Effector CD8-positive, alpha-beta T cell (primary cell): ENCODE measurements around the gene MAGI2.

Experiments used
- DNase-seq: peaks from one replicate; lab custom pipeline; 2025; lab: John Stamatoyannopoulos, UW

MAGI2 gene

DNA sequence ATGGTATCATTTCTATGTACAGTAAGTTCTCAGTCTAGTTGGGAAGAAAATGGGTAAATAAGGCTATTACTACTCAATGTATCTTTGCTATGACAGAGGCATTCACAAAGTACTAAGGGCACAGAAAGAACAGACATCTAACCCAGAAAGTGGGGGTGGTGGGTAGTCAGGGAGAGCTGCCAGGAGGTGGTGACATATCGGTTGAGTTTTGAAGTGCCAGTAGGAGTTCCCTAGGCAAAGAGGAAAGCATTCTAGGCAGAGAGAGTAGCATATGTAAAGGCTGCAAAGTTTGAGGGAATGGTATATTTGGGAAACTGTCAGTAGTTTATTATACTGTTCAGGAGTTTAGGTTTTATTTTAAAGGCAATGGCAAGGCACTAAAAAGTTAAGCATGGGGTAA, 1372.1 kb downstream of the MAGI2 start:
- DNase-seq: no peak

DNA sequence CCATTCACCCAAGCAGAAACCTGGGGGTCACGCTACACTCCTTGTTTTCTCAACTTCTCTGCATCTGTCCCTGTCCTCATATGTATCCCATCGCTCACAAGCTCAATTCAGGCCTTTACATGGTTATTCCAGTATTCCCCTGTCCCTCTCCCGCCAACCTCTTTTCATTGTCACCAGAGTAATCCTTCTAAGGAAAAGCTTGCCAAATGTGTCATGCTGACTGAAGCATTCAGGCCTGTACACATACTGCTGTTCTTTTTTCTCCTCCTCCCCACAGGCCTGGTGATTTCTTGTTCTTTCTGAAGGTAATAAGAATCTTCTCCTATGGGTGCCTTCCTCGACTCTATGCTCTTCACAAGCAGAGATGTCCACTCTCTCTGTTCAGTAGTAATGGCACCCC, 1372.7 kb downstream of the MAGI2 start:
- DNase-seq: no peak

DNA sequence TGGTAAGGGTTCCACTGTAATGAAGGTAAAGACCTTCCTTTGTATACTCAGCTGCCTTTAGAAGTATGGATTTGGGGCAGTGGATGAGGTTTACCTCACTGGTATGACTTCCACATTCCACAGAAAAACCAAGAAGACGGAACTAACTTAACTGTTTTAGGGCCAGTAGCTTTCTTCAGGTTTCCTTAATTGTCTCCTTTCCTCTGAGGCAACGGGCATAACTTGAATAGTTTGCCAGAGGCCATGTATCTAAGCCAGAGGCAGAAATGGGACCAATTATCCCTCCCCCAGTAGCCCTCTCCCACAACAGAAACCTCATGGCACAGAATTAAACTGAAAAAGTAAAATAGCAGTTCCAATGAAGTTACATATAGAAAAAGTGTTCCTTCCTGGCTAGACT, 1373.2 kb downstream of the MAGI2 start:
- DNase-seq: no peak

DNA sequence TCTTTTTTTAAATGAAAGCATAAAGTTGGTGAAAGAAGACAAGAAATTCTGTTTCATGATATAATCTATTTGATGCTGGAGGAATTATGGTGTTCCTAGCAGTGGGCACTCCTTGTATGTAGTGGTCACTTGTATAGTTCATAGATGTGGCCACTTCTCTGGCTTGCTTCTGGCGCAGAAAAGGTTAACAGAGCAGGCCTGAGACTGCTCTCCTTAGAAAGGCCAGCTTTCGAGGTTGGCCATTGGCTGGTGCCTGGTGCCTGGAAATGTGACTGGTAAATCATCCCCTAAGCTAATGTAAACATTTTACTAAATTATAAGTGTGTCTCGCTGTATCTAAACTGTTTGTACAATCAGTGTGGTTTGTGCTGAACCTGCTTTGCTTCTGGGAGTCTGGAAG, 1378.8 kb downstream of the MAGI2 start:
- DNase-seq: no peak

DNA sequence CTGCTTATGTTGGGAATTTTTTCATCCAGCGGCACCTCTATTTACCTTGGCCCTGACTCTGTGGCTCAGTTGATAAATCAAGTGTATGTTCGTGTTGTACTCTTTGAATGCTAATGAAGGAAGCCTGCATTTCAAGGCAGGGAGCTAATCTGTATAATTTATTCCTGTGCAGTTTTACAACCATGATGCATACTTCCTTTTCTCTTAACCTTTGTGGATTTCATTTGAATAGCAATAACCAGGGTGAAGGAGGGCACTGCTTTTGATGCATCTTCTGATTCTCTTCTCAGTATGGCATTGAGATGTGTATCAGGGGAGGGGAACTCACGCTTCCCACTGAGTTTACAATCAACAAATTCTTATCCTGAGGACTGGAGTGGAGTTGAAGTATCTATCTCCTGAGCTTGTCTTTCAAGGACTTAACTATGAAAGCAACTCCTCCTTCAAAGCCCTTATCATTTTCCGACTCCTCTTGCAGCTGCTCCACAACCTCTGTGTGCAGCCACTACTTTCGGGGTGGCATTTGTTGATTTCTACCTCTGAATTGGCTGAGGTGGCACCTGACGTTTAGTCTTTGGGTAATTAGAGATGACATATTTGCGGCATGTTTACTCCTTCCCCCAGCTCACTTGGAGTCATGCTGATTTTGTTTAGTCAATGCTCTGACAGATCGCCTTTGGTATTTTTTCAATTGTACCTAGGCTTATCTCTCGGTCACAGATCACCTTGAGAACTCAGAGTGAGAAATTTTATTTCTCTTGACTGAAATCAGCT, 1379.7 kb downstream of the MAGI2 start:
- DNase-seq: no peak

DNA sequence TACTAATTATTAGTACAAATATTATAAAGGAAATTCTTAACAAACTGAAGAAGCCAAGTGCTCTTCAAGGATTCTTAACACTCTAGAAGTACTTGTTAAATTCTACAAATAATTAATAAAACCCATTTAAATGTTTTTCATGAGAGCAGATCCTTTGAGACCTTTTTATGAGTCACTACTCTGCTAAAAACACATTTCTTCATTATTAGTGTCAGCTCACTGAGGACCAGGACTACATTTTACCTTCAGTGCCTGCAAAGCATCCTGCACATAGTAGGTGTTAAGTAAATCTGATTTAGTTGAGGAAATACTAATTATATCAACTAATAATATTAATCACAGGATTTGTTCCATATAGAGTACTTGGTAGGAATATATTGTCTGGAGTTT, 1381.3 kb downstream of the MAGI2 start:
- no peak for DNase-seq

DNA sequence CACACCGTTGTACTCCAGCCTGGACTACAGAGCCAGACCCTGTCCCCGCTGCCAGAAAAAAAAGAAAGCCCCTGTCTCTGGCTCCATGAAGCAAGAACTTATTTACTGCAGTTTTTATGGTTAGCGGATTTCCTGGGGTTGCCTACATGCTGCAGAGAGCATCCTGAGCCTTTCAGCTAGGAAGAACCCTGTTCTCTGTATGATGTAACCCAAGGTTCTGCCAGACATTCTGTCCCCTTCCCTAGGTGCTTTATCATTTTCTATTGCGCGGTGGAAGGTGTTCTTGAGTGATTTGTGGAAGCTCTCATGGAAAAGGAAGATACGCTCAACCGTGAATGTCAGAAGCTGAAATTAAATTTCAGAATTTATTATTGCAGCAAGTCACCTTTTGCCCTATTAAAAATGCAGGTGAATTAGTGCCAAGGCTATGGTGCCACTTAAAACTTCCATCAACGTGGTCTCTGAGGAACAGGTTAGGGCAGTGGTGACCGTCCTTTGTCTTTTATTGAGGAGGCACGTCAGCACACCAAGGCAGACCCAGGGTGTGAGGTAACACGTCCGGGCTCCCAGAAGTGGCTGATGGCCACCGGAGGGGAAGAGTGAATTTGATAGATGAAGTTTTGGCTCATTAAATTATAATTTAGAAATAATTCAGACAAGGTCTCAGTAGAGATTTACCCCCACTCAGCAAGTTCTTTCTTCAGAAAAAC, 1381.8 kb downstream of the MAGI2 start:
- no peak for DNase-seq

DNA sequence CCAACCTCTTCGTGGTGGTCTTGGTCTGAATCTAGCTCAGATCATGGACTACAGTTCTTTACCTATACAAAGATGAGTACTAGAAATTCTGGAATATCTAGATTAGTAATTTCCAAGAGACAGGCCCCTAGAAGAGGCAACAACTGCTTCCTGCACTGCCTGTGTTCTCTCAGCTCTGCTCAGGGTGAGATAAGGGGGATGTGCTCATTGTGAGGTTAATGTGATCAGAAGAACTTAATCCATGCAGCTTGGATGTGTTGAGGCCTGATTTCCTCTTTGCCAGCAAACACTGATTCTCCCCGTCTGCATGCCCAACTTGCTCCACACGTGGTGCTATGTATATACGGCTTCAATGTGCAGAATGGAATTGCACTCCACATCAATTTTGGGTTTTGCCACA, 1386.9 kb downstream of the MAGI2 start:
- no peak for DNase-seq

DNA sequence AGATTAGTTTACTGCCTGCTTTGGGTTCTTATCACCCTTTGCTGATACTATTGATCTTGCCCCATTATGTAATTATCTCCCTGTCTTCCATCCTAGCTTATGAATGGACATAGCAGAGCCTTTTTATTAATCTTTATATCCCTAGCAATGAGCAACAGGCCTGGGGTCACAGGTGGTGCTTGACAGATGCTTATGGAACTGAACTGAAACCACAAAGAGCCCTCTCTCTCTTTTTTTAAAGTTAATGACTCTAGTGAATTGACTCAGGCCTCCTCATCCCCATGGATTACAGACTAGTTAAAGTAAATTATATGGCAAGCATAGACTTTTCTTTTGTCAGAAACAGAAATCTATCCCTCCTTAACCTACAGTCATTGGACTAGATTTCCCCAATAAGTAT, 1389.7 kb downstream of the MAGI2 start:
- no peak for DNase-seq

DNA sequence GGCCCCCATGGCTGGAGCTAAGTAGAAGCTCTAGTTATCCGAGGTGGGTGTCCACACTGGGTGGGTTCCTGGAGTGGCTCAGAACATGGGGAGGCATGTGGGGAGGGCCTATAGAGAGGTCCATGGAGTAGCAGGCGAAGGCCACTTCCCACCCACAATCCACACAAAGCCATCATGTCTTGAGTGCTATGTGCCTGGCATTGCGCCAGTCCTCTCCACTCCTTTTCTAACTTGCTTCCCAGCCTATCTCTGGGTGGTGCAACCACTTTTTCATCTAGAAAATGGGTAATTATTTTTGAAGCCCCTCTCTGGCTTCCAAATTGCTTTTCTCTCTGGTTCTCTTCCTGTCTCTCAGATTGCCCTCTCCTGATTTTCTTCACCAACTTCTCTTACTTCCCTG, 1391.3 kb downstream of the MAGI2 start:
- DNase-seq: no peak

DNA sequence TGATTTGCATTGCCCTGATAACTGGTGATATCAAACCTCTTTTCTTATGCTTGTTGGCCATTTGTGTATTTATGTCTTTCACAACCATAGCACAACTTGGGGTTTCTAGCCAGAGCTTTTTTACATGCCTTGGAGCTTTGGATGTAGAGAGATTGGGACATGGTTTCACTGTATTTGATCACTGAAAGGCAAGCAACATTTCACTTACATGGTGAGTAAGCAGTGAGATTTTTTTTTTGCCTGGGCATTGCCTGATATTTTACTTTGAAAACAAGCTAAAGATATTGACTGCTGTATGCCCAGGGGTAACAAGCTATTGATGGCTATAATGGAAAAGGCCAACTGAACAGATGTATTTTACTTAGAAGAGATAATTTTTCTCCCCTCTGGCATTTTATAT, 1395.9 kb downstream of the MAGI2 start:
- DNase-seq: no peak

DNA sequence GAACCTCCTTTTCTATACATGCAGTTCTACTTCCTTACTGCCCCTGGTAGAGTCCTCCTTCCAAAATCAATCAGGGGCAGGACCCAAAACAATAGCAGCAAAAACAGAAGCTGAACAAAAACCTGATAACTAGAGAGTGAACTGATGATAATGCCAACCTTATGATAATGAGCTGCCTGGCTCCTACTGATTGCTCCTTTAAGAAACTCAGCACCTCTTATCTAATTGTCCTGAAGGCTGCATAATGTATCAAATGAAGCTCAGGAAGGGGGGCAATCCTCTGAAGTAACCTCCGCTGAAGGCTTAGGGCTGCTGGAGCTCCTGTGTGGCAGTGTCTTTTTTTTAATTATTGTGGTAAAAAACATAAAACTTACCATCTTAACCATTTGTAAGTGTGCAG, 1397.9 kb downstream of the MAGI2 start:
- DNase-seq: no peak

DNA sequence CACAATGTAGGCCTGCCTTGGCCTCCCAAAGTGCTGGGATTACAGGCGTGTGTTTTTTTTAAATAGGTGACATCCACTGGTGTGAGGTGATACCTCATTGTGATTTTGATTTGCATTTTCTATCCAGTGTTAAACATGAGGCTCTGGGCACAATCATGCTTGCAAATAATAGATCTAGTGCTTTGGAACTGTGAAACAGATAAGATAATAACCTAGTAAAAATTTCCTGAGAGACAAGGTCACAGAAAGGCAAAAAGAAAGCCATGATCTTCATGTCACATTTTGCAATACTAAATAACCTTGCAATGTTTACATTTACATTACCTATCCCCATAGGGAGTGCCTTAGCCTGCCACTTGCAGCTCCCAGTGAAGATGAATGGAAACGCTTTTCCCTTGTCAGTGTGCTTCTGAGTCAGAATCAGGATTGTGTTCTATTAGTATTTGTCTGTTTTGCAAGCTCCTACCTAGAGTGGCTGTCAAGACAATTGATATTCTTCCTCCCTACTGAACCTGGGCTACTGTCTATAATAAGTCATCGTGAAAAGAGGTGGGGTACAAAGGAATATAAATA, 1398.4 kb downstream of the MAGI2 start:
- DNase-seq: no peak

DNA sequence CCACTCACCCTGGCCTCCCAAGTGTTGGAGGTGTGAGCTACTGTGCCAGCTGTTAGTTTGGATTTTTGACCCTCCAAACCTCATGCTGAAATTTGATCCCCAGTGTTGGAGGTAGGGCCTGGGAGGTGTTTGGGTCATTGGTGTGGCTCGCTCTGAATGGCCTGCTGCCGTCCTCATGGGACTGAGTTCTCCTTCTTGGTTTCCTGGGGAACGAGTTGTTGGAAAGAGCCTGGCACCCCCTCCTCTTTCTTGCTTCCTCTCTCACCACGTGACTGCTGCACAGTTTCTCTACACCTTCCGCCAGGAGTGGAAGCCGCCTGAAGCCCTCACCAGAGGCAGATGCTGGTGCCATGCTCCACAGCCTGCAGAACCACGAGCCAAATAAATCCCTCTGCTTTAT, 1401.4 kb downstream of the MAGI2 start:
- no peak for DNase-seq

DNA sequence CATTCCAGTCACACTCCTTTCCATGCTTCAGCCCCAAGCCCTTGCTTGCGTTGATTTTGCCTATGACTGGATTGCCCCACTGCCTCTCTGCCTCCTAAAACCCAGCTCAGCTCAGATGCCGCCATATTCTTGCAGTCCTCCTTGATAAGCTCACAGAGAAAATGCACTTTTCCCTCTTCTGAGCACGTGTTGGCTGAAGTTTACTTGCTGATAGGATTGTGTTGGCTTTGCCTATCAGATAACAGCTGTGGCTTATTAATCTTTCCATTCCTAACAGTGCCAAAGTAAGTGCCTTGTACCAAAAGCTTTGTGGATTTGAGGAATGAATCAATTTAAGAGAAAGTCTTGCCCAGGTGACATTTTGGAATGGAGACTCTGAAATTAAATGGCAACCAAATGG, 1405.7 kb downstream of the MAGI2 start:
- DNase-seq: no peak

DNA sequence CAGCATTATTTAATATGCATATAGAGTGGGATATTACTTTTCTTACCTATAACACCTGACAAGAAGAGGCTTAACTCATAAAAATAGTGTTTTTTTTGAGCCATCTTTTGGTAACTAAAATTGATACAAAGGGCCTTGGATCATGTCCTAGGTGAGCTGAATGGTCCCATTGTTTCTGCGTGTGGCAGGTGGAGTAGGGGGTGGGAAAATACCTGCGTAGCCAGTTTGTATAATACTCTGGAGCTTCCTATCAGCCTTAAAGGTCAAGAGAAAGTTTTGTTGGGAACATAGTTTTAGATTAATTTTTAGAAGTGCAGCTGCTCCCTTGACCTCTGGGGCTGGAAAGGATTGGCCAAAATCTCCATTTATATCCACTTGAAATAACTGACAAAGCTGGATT, 1410.3 kb downstream of the MAGI2 start:
- DNase-seq: no peak

DNA sequence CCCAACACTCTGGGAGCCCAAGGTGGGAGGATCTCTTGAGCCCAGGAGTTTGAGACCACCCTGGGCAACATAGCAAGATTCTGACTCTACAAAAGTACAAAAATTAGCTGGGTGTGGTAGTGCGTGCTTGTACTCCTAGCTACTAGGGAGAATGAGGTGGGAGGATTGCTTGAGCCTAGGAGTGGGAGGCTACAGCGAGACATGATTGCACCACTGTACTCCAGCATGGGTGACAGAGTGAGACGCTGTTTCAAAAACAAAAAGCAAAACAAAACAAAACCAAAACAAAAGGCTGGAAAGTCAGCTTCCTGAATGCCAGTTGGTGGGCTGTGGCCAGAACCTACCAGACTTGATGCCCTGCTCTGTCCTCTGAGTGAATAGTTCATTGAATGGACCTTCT, 1412.0 kb downstream of the MAGI2 start:
- no peak for DNase-seq

DNA sequence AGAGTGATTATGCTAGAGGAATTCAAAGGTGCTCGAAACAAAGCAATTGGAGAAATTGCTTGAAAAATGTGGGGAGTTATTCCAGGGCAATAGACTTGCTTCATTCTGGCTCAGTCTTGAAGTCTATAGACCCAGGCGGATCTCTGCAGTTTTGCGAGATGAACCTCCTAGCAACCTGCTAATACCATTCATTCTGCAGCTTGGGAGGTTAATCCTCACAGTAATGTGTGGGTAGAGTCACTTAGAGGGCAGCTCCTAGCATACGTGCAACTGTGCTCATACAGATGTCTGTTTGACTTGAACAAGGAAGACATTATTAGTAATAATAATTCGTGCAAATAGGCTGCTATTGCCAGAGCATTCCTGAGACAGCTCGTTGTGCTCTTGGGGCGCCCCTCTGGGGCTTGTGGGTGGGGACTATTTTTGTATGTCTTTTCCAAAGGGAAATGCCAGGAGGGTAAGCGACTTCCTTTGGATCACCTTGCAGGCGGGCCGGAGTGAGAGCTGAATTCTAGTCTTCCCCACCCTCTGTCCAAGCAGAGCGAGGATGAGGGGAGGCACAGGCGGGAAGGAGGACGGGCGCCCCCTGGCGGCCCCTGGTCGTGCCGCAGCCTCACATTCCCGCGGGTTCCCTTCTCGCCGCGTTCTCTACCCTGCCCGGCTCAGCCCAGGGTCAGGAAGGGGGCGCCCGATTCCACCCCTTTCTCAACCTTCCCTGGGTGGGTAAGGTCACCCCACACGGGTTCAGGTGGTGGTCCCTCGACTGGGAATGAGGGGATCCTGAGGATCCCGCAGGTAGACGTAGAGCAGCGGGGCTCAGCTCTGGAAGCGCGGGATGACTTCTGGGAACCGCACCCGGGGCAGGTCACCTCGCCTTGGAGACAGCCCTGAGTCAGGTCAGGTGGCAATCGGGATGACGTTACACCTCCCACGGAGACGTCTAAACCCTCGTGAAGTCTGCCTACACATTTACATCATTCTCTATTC, 1413.4 kb downstream of the MAGI2 start:
- DNase-seq: peak; percentile 3

DNA sequence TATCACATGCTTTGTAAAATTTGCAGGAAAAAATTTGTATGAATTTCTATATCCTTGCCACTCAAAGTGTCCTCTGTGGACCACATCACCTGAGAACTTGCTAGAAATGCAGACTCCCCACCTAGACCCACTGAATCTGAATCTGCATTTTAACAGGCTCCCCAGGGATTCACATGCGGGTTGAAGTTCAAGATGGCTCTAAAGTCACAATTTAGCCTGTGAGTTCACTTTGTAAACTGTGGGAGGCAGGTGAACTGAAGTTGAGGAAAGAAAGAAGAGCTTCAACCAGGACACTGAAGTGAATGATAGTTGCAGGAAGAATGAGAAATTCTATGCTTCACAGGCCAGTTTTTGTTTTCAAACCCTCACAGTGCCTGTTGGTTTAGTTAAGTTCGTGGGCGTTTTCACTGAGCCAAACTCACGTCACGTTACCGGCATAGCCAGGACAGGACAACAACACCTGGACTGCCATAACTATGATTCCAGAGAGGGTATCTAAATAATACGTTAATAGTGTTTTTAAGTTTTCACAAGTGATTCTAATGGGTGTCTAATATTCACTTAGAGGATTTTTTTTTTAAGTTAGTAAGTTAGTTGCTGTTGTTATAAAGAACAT, 1414.9 kb downstream of the MAGI2 start:
- no peak for DNase-seq

DNA sequence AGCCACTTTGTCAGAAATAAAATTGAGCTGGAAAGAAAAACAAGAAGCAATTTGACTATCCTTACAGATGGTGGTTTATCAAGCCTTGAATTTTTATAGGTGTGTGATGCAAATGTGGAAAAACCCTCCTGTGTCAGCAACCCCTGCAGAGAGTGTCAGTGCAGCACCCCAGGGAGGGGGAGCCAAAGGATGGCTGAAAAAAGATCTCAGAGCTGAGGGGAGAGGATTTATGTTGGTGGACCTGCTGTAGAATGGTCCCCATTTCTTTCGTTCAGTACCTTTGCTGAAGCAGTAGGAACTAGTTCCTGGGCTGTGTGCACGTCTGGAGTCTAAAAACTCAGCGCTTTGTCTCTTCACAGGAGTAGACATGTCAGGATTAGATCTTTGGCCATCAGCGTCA, 1415.9 kb downstream of the MAGI2 start:
- no peak for DNase-seq

DNA sequence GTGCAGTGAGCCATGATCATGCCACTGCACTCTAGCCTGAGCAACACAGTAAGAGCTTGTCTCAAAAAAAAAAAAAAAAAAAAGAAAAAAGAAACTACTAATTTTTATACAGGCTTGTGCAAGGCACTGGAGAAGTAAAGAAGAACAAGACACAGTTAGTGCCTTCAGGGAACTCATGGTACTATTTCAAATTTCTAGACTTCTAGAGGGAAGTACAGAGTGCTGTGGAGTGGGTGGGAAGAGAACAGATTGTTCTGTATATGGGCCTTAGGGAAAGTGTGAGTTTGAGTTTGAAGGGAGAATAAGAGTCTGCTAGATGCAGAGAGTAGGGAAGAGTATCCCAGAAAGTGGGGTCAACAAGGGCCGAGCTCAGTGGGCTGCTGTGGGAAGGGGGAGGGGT, 1420.1 kb downstream of the MAGI2 start:
- DNase-seq: no peak

DNA sequence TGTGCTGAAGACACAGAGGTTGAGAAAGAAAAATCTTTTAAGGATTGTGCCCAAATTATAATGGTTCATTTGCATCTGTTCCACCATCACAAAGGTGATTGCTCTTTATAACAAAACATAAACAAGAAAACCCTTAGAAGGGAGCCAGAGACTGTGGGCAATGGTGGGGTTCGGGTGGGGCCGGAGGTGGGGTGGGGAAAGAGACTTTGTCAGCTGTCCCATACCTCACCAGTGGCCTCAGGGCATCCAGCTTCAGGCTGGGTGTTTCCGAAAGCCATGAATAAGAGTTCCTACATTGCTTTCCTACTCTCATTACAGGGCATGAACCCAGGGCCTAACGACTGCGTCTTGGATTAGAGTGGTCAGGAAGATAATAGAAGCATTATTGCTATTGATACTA, 1427.0 kb downstream of the MAGI2 start:
- DNase-seq: no peak
